WI38 (cell line): ENCODE data around the gene SPTBN5.
A peak's percentile ranks its signal among the peaks of the same experiment; 100 is the strongest.

Experiments used
- H3K4me3 ChIP-seq: 2 replicates; pipeline ENCODE4 v1.5.1; 2011; ENCODE audit warnings: low read depth, mild to moderate bottlenecking, control low read depth, low read length
- TF ChIP-seq, protein P1 (sequence below): IDR thresholded peaks from 2 replicates; pipeline ENCODE4 v1.5.1; 2012; ENCODE audit warnings: low read depth, mild to moderate bottlenecking, control low read depth, low read length

Gene SPTBN5

DNA sequence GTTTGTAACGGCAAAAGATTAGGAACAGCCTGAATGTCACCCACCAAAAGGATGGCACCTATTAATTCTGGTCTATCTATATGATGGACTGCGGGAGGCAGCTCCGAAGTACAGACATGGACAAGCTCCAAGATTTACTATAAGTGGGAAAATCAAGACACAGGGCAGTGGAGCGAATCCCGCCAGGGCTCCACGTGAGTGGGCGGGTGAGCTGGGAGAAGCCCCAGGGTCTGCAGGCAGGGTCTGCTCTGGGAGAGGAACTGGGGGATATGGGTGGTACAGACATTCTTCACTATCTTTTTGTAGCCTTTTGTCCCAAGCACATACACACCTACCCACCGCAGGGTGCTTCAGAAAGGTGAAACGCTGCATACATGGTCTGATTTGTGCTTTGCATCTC, 38.2 kb upstream of the SPTBN5 start:
- TF ChIP-seq, protein P1, sequence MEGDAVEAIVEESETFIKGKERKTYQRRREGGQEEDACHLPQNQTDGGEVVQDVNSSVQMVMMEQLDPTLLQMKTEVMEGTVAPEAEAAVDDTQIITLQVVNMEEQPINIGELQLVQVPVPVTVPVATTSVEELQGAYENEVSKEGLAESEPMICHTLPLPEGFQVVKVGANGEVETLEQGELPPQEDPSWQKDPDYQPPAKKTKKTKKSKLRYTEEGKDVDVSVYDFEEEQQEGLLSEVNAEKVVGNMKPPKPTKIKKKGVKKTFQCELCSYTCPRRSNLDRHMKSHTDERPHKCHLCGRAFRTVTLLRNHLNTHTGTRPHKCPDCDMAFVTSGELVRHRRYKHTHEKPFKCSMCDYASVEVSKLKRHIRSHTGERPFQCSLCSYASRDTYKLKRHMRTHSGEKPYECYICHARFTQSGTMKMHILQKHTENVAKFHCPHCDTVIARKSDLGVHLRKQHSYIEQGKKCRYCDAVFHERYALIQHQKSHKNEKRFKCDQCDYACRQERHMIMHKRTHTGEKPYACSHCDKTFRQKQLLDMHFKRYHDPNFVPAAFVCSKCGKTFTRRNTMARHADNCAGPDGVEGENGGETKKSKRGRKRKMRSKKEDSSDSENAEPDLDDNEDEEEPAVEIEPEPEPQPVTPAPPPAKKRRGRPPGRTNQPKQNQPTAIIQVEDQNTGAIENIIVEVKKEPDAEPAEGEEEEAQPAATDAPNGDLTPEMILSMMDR: no peak
- H3K4me3 ChIP-seq: no peak overlapping the region

DNA sequence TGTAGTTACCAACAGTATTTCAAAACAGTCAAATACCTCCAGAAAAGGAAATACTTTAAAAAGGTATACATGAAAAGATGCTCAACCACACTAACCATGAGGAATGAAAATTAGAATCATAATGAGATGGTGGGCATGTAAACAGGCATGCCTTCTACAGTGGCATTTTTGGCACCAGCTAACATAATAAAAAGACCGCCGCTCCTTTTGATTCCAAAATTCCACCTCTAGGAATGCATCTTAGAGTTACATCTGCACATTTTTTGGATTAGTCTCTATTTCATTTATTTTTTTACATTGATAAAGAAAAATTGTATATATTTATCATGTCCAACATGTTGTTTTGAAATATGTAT, 37.0 kb upstream of the SPTBN5 start:
- H3K4me3 ChIP-seq: no peak overlapping the region
- TF ChIP-seq, protein P1: no peak

DNA sequence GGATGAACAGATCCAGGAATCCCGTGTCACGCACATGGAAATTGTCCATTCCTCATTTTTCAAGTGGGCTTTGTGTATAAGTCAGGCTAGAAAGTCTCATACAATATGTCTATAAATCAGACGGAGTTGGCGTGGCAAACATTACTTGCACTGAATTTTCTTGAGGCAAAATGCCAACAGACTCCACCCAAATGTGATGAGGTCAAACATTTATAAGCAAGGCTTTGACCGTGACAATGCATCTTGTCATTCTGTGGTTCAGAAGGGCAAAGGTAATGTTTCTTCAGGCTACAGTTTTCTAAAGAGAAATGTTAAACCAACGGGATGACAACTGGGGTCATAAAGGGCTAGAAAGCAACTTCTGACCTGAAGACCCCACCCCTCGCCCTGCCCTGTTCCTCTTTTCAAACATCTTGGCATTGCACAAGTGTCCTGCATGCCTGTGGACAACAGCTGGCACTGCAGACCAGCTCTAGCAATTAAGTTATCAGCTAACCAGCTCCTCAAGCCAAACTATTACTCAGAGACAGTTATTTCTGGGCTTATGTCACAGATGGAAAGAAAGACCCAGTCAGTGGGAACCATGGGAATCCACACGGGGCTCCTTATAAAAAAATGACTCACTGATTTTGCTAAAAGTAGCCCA, 36.5 kb upstream of the SPTBN5 start:
- no peak overlapping the region for H3K4me3 ChIP-seq
- TF ChIP-seq, protein P1: peak; percentile 23; the same call in 1 of the 2 replicates

DNA sequence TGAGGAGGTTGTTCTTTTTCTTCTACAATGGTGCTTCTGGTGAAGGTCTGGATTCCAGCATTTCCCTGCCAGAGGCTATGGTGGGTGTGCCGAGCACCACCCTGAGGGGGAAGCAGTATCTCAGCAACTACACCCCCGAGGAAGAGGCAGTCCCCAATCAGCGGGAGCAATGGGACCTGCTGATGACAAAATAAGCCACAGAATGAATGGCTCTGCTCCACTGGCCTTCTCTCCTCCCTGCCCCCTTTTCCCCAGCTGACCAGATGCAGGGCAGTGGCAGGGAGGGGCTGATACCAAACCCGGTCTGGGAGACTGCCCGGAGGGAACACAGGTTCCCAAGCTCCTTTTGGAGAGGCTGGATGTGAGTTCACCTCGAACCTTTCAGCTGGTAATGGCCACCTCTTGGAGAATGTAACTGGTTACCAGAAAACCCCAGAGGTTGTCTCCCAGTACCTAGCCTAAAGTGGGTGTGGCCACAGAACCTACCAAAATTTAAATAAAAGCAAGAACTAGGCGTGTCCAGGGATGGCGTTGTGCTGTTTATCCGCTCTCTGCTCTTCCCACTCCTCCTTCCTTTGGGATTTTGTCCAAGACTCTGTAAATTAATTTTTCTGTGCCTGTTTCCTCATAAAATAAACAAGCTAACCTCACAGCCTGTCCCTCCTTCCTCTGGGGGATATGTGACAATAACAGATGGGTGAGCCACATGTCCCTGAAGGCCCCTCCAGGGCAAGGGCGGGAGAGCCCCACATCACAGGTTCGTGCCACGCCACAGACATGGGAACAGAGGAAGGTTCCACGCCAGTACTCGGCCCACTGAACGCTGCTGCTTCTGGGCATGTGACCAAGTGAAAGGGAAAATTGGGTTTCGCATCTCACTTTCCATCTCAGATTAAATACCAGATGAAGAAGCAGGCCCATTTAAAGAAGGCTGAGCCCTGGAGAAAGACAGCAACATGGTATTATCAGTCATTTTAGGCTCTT, 35.1 kb upstream of the SPTBN5 start:
- H3K4me3 ChIP-seq: no peak overlapping the region
- TF ChIP-seq, protein P1: no peak

DNA sequence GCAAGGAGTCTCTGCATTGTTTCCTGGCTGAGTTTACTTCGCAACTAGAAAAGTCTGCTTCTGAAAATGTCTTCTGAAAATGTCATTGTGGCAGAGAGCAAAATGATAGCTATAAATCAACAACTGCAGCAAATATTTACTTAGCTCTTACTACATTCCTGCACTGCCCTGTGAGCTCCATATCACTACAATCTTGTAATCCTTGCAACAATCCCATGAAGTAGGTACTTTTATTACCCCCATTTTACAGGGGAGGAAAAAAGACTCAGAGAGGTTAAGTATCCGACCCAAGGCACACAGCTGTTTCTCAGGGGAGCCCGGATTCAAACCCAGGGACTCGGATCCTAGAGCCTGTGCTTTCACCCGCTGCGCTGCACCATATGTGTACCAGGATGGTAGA, 34.2 kb upstream of the SPTBN5 start:
- TF ChIP-seq, protein P1: no peak
- no peak overlapping the region for H3K4me3 ChIP-seq

DNA sequence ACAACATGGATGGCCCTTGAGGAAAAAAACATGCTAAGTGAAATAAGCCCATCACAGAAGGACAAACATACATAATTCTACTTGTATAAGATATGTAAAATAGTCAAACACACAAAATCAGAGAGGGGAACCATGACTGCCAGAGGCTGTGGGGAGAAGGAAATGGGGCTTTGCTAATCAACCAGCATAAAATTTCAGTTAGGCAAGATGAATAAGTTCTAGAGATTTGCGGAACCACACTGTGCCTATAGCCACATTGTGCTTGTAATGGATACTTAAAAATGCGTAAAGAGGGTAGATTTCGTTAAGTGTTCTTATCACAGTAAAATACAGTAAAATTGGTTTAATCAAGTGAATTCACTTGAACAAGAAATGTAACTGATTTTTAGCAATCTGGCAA, 33.7 kb upstream of the SPTBN5 start:
- H3K4me3 ChIP-seq: no peak overlapping the region
- TF ChIP-seq, protein P1: no peak
